Stomach (tissue), 9 donors: ENCODE results near the gene PDXK. TPM values are rescaled to one million over a fixed set of nuclear protein-coding genes. Genes with fewer than 3 reads are reported as not detected.

Experiments
- DNase-seq, 2 donors: peaks; one replicate each; pipeline versions ENCODE4 v3.0.0 to v3.0.0-alpha.2; 2013 to 2019
- H3K27ac ChIP-seq, 5 donors: fragments of 200-600 bp in 4 of 5; sonication (generic) in 4 of 5; one replicate each; pipeline ENCODE4 v1.5.1; 2013 to 2019; ENCODE audit warnings: mild to moderate bottlenecking in 1 of 5, moderate library complexity in 1 of 5
- H3K27me3 ChIP-seq, 3 donors: fragments of 200-600 bp; sonication (generic); one replicate each; pipeline ENCODE4 v1.5.1; 2017 to 2019; ENCODE audit warnings: mixed run types in 1 of 3
- H3K36me3 ChIP-seq, 4 donors: fragments of 200-600 bp; sonication (generic); 1 replicate in 3 of 4; 2 replicates in 1 of 4; pipeline ENCODE4 v1.5.1; 2016 to 2019
- H3K4me1 ChIP-seq, 4 donors: fragments of 200-600 bp; sonication (generic); one replicate each; pipeline ENCODE4 v1.5.1; 2016 to 2019
- H3K4me3 ChIP-seq, 4 donors: fragments of 200-600 bp; sonication (generic) in 3 of 4; one replicate each; pipeline ENCODE4 v1.5.1; 2016 to 2019; ENCODE audit warnings: mild to moderate bottlenecking in 1 of 4
- H3K9me3 ChIP-seq, 4 donors: fragments of 200-600 bp; sonication (generic); one replicate each; pipeline ENCODE4 v1.5.1; 2016 to 2019
- EP300 ChIP-seq: sonication (generic); formaldehyde crosslinking; IDR thresholded peaks from one replicate; pipeline ENCODE4 v1.6.1; 2017; ENCODE audit warnings: antibody characterized with exemption
- POLR2A ChIP-seq, 4 donors: fragments of 450-650 bp; IDR thresholded peaks; one replicate each; pipeline ENCODE4 v1.6.1; 2016; ENCODE audit warnings: antibody characterized with exemption in 4 of 4, control low read depth in 2 of 4, mild to moderate bottlenecking in 1 of 4, moderate library complexity in 1 of 4
- POLR2AphosphoS5 ChIP-seq, 3 donors: sonication (generic); formaldehyde crosslinking; IDR thresholded peaks; one replicate each; pipeline ENCODE4 v1.6.1; 2016; ENCODE audit warnings: antibody characterized with exemption in 3 of 3
- WGBS, 5 donors: extraction: QIAGEN DNeasy Blood & Tissue Kit in 3 of 5; methylation state at CpG; one replicate each; pipeline versions ENCODE4 v1.1.5 to v1.1.7; 2013 to 2018; 5-methylcytosine and 5-hydroxymethylcytosine counted together
- intact Hi-C: fragments of 100-400 bp; cut with DNase I; formaldehyde crosslinking; loops from one replicate; pipeline ENCODE4 v1.15.1; 2023; ENCODE audit warnings: low total_unique reads
- polyA plus RNA-seq, 3 donors: library from polyadenylated mRNA; stranded (reverse); fragments of 200-250 nt; gene quantifications; one replicate each; pipeline ENCODE4 v1.2.3, GENCODE V29; 2013
- total RNA-seq, 5 donors: library from RNA; depleted of rRNA; stranded (reverse); fragments of >200 nt; gene quantifications; one replicate each; pipeline versions ENCODE4 v1.1.0 to v1.2.3, GENCODE V29; 2014 to 2016
- TF ChIP-seq, protein P1 (sequence below), 7 experiments: fragments of 450-650 bp in 4 of 7; fragments of 200-600 bp in 3 of 7; sonication (generic) in 3 of 7; IDR thresholded peaks; one replicate each; pipeline ENCODE4 v1.5.1; 2016 to 2019; ENCODE audit warnings: antibody characterized with exemption in 7 of 7, control low read depth in 2 of 7, mild to moderate bottlenecking in 1 of 7
- donor health status: healthy with polysubstance abuse.
- donor health status: Bipolar disorder and iron deficiency.
- donor health status: healthy.

PDXK gene
- total and polyA plus RNA-seq, 8 donors: 36.7 to 139 (median 52.3) TPM

DNA sequence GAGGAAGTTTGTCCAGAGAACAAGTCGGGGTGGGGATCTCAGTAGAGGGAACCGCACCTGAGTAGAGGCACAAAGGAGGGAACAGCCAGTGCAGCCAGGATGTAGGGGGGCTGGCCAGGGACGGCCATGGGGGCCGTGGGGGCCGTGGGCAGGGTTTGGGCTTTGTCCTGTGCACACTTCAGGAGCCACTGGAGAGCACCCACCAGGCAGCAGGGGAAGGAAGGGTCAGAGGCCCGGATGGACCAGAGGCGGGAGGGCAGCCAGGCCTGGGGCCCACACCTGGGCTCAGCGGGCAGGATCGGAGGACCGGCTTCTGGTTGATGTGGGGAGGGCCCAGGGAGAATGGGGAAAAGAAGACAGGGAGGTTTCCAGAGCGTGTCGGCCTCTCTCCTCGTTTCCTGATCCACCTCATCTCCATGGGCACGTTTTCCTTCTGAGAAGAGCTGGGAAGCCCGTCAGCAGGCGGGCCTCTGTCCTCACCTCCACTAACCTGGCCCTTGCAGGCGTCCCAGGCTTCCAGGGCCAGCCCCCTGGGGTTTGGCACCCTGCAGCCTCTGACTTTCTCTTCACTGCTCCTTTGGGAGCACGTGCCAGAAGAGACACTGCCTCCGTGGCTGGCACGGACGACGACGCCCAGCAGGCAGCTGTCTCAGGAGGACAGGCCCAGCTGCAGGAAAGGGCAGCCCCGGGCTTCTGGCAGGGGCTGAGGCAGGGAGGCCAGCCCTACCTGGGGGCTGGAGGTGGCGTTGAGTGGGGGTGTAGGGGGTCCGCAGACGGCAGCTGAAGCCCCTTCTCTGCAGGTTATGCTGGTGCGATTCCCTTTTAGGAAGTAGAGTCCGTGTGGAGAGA lies 16.8 kb upstream of the PDXK start:
- H3K36me3 ChIP-seq: peaks cover 0 to 2% (median under 1%) of the 10 kb centered on the region in 4 donors
- TF ChIP-seq, protein P1, sequence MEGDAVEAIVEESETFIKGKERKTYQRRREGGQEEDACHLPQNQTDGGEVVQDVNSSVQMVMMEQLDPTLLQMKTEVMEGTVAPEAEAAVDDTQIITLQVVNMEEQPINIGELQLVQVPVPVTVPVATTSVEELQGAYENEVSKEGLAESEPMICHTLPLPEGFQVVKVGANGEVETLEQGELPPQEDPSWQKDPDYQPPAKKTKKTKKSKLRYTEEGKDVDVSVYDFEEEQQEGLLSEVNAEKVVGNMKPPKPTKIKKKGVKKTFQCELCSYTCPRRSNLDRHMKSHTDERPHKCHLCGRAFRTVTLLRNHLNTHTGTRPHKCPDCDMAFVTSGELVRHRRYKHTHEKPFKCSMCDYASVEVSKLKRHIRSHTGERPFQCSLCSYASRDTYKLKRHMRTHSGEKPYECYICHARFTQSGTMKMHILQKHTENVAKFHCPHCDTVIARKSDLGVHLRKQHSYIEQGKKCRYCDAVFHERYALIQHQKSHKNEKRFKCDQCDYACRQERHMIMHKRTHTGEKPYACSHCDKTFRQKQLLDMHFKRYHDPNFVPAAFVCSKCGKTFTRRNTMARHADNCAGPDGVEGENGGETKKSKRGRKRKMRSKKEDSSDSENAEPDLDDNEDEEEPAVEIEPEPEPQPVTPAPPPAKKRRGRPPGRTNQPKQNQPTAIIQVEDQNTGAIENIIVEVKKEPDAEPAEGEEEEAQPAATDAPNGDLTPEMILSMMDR (IDR thresholded peaks at IDR 0.05): no peak
- no peak for TF ChIP-seq POLR2A (IDR thresholded peaks at IDR 0.05)
- no peak for TF ChIP-seq EP300
- TF ChIP-seq POLR2AphosphoS5 (IDR thresholded peaks at IDR 0.05): no peak
- no peaks in the 10 kb centered on the region for H3K27me3 ChIP-seq
- peak overlapping the region in 4 of 5 donors; percentile 3 to 54 (median 24) for H3K27ac ChIP-seq
- H3K4me3 ChIP-seq: no peak overlapping the region
- intact Hi-C loops: no loop called here
- peaks cover 0 to 19% (median 16%) of the 10 kb centered on the region in 4 donors for H3K4me1 ChIP-seq
- H3K9me3 ChIP-seq: no peaks in the 10 kb centered on the region
- DNase-seq: no peak
- 60 to 75% (median 70%) methylated on average over 21 to 29 of the region's 29 CpGs for WGBS, 5 donors

DNA sequence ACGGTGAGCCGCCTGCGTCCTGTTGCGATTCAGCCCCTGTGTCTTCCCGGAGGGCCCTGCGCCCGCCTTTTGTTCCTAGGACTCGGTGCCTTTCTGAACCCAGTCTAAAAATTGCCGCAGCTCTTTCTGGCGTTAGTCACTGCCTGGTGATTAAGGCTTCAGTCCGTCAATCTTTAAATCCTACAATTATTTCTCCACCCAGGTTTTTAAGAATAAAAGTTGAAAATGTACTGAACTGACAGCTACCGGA lies 16.2 kb upstream of the PDXK start:
- intact Hi-C loops: no loop called here
- no peak for DNase-seq
- peak overlapping the region in 1 of 4 donors; percentile 9 for H3K4me3 ChIP-seq

DNA sequence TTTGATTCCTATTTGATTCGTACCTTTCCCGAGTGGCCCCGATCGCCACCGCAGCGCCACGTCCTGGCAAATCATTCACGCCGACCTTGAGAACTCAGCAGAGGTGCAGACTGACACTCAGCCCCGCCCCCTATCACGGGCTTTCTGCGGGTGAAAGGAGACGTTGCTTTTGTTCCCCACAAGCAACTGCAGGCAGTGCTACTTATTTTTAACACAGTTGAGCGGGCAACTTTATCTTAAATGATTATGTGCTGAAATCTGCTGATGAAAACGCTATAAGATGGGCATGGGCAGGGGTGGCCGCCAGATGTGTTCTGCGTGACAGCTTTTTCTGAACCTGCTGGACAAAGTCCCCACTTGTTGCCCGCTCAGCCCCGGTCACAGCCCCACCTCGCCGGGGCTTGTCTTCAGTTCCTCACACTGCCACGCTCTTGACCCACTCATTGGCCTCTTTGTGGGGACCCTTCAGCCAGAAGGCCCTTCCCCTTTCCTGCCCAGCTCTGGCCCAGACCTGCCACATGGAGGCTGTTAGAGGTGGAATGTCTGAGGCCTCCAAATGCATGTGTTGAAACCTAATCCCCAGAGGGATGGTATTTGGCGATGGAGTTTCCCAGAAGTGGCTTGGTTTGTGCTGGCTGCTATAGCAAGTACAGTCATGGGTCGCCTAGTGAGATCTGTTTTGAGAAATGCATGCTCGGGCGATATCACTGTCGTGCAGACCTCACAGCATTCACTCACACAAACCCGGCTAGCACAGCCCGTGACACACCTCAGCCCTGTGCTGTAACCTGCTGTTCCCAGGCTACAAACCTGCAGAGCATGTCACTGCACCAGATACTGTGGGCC lies 15.7 kb upstream of the PDXK start:
- H3K36me3 ChIP-seq: no peaks in the 10 kb centered on the region
- TF ChIP-seq POLR2AphosphoS5 (IDR thresholded peaks at IDR 0.05) (peak in 1 of 3 donors; percentile 7), POLR2A (IDR thresholded peaks at IDR 0.05) (no peak)
- peak; percentile 80 to 85 for DNase-seq
- no peaks in the 10 kb centered on the region for H3K9me3 ChIP-seq
- H3K27me3 ChIP-seq: no peaks in the 10 kb centered on the region
- peaks cover 0 to 19% (median 16%) of the 10 kb centered on the region in 4 donors for H3K4me1 ChIP-seq
- WGBS, 5 donors: 33 to 38% (median 37%) methylated on average over 28 to 29 of the region's 29 CpGs
- intact Hi-C loops: no loop called here
- peak overlapping the region in 4 of 5 donors; percentile 16 to 54 (median 24) for H3K27ac ChIP-seq
- H3K4me3 ChIP-seq: peak overlapping the region in 1 of 4 donors; percentile 9

More for the DNA sequence above, 16.2 kb upstream of the PDXK start:
- TF ChIP-seq POLR2AphosphoS5 (IDR thresholded peaks at IDR 0.05) (no peak), EP300 (no peak), POLR2A (IDR thresholded peaks at IDR 0.05) (no peak)
- TF ChIP-seq, protein P1 (IDR thresholded peaks at IDR 0.05): no peak
- H3K27me3 ChIP-seq: no peaks in the 10 kb centered on the region
- peaks cover 0 to 19% (median 16%) of the 10 kb centered on the region in 4 donors for H3K4me1 ChIP-seq
- no peaks in the 10 kb centered on the region for H3K36me3 ChIP-seq
- peak overlapping the region in 4 of 5 donors; percentile 3 to 54 (median 24) for H3K27ac ChIP-seq
- no peaks in the 10 kb centered on the region for H3K9me3 ChIP-seq
- 24 to 44% (median 32%) methylated on average over 11 to 12 of the region's 12 CpGs for WGBS, 5 donors

DNA sequence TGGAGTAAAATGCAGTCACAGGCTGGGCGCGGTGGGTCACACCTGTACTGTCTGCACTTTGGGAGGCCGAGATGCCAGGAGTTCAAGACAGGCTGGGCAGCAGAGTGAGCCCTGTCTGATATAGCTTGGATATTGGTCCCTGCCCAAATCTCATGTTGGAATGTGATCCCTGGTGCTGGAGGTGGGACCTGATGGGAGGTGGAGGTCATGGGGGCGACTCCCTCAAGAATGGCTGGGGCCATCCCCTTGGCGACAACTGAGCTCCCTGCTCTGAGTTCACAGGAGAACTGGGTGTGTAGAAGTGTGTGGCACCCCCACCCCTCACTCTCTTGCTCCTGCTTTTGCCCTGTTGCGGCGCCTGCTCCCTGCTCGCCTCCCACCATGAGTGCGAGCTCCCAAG lies 11.5 kb upstream of the PDXK start:
- Histone ChIP-seq H3K9me3 (no peaks in the 10 kb centered on the region), H3K27ac (no peak overlapping the region), H3K27me3 (no peaks in the 10 kb centered on the region), H3K4me3 (no peak overlapping the region), H3K36me3 (no peaks in the 10 kb centered on the region), H3K4me1 (peaks cover 0 to 24% (median 13%) of the 10 kb centered on the region in 4 donors)
- 91 to 94% (median 92%) methylated on average over 9 of the region's 9 CpGs for WGBS, 5 donors
- no peak for TF ChIP-seq EP300
- DNase-seq: no peak
- intact Hi-C loops: no loop called here

DNA sequence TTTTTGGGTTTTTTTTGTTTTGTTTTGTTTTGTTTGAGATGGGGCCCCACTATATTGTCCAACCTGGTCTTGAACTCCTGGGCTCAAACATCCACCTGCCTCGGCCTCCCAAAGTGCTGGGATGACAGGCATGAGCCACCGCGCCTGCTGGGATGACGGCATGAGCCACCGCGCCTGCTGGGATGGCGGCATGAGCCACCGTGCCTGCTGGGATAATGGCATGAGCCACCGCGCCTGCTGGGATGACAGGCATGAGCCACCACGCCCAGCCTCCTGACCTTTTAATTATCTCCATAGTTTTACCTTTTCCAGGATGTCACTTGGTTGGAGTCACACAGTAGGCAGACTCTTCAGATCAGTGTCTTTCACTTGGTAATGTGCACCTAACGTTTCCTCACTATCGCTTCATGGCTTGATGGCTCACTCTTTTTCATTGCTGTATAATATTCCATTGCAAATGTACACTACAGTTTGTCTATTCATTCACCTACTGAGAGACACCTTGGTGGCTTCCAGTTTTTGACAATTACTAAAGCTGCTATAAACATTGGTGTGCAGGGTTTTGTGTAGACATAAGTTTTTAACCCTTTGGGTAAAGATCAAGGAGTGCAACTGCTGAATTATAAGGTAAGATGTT lies 10.1 kb upstream of the PDXK start:
- DNase-seq: no peak
- H3K4me1 ChIP-seq: peaks cover 0 to 15% (median 4%) of the 10 kb centered on the region in 4 donors
- H3K9me3 ChIP-seq: no peaks in the 10 kb centered on the region
- no peak overlapping the region for H3K4me3 ChIP-seq
- no peak overlapping the region for H3K27ac ChIP-seq
- 88 to 98% (median 93%) methylated on average over 13 of the region's 13 CpGs for WGBS, 5 donors
- H3K36me3 ChIP-seq: no peaks in the 10 kb centered on the region
- no peaks in the 10 kb centered on the region for H3K27me3 ChIP-seq
- intact Hi-C loops: no loop called here
- TF ChIP-seq, protein P1 (IDR thresholded peaks at IDR 0.05): no peak
- no peak for TF ChIP-seq POLR2A (IDR thresholded peaks at IDR 0.05)
- TF ChIP-seq POLR2AphosphoS5 (IDR thresholded peaks at IDR 0.05): no peak
- no peak for TF ChIP-seq EP300
